HG03558 (cell line): ENCODE measurements around the gene EID1.

Experiments
- ATAC-seq: cut with Tn5 transposase; IDR thresholded peaks from one replicate; pipeline ENCODE4 v1.9.1; 2021; ENCODE audit warnings: moderate number of reproducible peaks; ENCODE audit not compliant: unreplicated experiment; ENCODE audit errors: extremely low read depth

Gene EID1

DNA sequence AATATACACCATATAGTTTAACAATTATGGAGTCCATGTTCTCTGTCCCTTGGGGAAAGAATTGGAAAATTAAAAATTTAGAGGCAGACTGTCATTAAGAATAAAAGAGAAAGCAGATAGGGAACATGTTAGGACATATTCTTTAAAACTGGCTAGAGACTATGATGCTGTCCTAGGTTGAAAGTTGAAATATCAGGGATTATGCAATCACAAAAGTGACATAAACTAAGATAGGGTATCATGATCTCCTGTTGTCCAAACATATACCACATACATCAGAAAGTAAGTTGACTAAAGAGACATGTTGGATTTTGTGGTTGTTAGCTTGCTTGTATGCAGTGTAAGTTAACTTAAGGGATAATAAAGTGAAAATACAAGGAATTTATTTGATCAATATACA, 9.9 kb upstream of the EID1 start:
- ATAC-seq: no peak

- ATAC-seq: no peak
Observed at GRCh38 chr15:48868536-48868935, 9.4 kb upstream of the EID1 start.

GRCh38 chr15:48869966-48870365, 8.0 kb upstream of the EID1 start:
- ATAC-seq: no peak

- no peak for ATAC-seq
Observed at GRCh38 chr15:48871542-48871941, 6.4 kb upstream of the EID1 start.

DNA sequence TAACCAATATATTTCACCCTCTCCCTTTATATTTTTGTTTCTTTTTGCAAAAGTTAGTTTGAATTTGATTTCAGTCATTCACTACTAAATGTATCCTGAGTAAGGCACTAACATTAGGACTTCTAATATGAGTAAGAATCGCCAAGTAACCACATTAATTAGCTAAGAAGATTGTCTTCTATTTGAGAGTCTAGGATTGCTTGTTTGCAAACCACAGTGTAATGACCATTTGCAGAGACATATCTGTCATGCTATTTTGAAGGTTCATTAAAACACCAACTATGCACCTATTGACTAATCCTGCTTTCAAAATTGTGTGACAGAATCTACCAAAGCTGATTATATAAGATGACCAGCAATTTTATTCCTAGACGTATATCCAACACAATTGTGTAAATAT, 5.3 kb upstream of the EID1 start:
- ATAC-seq: no peak

GRCh38 chr15:48875241-48875960, 2.5 kb upstream of the EID1 start:
- ATAC-seq: no peak

- no peak for ATAC-seq
Observed at GRCh38 chr15:48876057-48876456, 1.9 kb upstream of the EID1 start.

- ATAC-seq: no peak
Observed at GRCh38 chr15:48880070-48880634, 2.2 kb downstream of the EID1 start.

DNA sequence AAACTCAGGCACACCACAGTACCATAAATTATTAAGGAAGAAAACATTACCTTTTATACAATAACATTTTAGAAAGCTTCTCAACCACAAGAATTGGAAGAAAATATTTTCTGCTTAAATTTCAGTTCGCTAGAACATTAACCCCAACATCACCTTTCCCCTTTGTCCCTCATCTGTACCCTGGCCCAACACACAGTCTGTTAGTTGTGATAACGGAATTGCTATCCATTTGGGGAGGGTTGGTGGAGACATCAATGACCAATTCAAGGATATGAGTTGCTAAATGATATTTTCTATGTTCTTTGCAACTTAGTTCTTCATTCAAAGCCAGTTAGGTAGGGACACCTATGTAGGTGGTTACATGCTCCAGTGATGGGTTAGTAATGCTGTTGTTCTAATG, 5.8 kb downstream of the EID1 start:
- no peak for ATAC-seq

DNA sequence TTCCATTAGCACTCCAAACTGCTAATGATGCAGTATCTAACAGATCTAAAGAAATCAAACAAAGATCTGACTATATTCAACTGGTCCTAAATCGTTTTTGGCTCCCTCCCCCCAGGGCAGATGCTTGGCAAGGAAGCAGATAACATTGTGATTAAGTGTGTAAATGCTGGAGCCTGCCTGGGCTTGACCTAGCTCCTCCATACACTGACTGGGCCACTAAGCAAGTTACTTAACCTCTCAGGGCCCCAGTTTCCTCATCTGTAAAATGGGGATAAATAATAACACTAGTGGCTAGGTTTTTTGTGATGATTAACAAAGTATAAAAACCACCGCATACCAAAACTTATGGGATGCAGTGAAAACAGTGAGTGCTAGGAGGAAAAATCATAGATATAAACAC, 9.2 kb downstream of the EID1 start:
- ATAC-seq: no peak

- ATAC-seq: no peak
Observed at GRCh38 chr15:48888191-48888590, 10.3 kb downstream of the EID1 start.

DNA sequence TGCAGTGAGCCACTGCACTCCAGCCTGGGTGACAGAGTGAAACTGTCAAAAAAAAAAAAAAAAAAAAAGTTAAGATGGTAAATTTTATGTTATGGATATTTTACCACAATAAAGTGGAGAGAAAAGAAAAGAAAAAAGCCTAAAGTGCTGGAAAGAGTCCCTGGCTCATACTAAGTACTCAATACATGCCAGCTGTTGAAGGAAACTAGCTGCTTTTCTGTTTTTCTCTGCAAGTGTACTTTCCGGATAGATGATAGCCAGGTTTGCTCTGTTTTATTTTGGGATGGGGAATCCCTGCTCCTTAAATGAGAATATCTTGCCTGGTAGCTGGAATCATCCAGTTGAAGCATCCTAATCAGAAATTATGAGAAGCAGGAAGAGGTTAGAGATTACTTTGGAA, 10.9 kb downstream of the EID1 start:
- no peak for ATAC-seq

- no peak for ATAC-seq
Observed at GRCh38 chr15:48889925-48890324, 12.0 kb downstream of the EID1 start.

- ATAC-seq: no peak
Observed at GRCh38 chr15:48890375-48890972, 12.5 kb downstream of the EID1 start.

DNA sequence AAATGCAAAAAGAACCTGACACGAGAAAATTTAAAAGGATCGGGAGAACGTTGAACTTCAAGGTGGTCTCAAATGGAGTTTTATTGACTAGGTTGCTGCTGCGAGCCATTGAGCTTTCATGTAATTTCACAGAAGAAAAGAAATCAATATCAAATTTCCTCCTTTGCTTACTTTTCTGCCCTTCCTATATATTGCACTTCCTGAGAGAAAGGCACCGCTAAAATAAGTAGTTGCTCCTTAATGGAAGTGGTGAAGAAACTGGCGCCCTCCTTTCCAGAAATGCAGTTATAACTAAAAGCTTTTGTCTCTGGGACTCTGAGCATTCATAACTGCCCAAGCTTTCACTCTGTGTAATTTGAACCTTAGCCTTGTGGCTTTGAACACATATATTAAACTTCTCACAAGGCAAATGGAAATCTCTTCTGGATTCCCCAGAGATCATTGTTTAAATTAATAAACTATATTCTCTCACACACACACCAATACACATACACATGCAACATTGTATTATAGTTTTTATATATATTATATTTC, 13.4 kb downstream of the EID1 start:
- no peak for ATAC-seq

- ATAC-seq: no peak
Observed at GRCh38 chr15:48893311-48893710, 15.4 kb downstream of the EID1 start.

GRCh38 chr15:48896869-48897814, 19.2 kb downstream of the EID1 start:
- ATAC-seq: no peak

GRCh38 chr15:48898032-48898431, 20.1 kb downstream of the EID1 start:
- no peak for ATAC-seq

DNA sequence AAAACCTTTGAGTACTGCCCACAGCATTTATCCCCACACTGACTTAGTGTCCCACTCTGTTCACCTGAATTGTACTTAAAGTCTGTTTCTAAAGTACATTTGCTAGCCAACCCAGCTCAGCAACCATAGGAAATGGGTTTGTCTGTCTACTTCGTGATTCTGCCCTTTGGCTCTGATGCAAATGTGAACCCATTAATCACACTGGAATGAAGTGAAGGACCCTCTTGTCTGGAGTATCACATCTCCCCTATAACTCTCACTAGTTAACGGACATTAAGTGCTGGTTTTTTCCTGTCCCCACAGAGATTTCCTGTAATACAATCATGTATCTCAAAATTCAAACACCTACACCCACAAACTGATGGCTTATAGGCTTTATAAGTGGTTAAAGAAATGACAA, 20.5 kb downstream of the EID1 start:
- ATAC-seq: no peak

DNA sequence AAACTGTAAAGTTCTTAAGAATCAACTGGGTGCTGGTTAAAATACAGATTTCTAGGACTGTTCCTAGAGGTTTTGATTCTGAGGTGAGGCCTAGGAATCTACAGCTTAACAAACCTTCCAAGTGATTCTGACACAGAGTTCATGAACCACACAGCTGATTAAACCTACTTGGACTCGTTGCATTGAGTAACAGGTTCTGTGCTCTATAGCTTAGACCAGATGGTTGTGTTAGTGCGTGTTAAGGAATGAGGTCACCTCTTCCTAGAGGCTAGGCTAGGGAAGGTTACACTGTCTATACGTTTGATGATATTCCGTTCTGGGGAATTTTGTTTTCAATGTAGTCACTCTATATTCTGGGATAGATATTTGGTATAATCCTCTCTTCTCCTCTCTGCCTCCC, 21.9 kb downstream of the EID1 start:
- ATAC-seq: no peak

DNA sequence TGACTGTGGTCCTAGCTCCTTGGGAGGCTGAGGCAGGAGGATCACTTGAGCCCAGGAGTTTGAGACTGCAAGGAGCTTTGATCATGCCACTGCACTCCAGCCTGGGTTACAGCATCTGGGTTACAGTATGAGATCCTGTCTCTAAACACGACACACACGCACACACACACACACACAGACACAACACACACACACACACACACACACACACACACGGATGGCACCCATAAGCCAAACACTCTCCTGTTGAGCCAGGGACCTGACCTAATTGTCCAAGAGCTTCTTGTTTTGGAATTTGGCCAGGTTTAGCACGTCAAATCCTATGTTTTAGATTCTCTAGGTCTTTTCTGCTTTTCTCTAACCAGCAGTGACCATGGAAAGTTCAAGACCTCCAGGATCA, 26.8 kb downstream of the EID1 start:
- no peak for ATAC-seq
